Activated T-helper 17 cell treated with anti-CD3 and anti-CD28 coated beads, Interleukin-2, amount 50 U/mL, for 72 hours (primary cell): Measurements from ENCODE around the gene MIA3. TPM values are rescaled to one million over a fixed set of nuclear protein-coding genes. Genes with fewer than 3 reads are reported as not detected.
A peak's percentile ranks its signal among the peaks of the same experiment; 100 is the strongest.

Experiments
- ATAC-seq: fragments of 150-1000 bp; cut with Tn5 transposase; replicated peaks from 2 replicates; pipeline ENCODE4 v1.10.0; 2021; ENCODE audit warnings: mild to moderate bottlenecking, moderate library complexity
- H3K27ac Mint-ChIP-seq: one replicate; pipeline ENCODE4 v1.8.0; 2022; ENCODE audit warnings: mixed read lengths
- H3K27me3 Mint-ChIP-seq: one replicate; pipeline ENCODE4 v1.8.0; 2022; ENCODE audit warnings: mixed read lengths
- H3K36me3 Mint-ChIP-seq: one replicate; pipeline ENCODE4 v1.8.0; 2022; ENCODE audit warnings: low read depth, mild to moderate bottlenecking, mixed read lengths
- H3K4me1 Mint-ChIP-seq: one replicate; pipeline ENCODE4 v1.8.0; 2022; ENCODE audit warnings: mixed read lengths
- H3K4me3 Mint-ChIP-seq: one replicate; pipeline ENCODE4 v1.8.0; 2022; ENCODE audit warnings: mild to moderate bottlenecking, mixed read lengths
- H3K9me3 Mint-ChIP-seq: one replicate; pipeline ENCODE4 v1.8.0; 2022; ENCODE audit warnings: mixed read lengths
- total RNA-seq, 2 donors: library from RNA; stranded (reverse); gene quantifications; one replicate each; pipeline ENCODE4 v1.2.3, GENCODE V29; 2022

The MIA3 gene
- total RNA-seq, 2 donors from 2014 or later = 31.2 to 32.8 TPM

GRCh38 chr1:222631611-222632208 is 13.8 kb downstream of the MIA3 start:
- ATAC-seq = no peak
- H3K27me3 Mint-ChIP-seq = no peaks in the 10 kb centered on the region
- no peaks in the 10 kb centered on the region for H3K9me3 Mint-ChIP-seq
- H3K4me3 Mint-ChIP-seq = no peak overlapping the region
- peaks cover 86% of the 10 kb centered on the region for H3K36me3 Mint-ChIP-seq
- H3K27ac Mint-ChIP-seq = no peak overlapping the region
- H3K4me1 Mint-ChIP-seq = peaks cover 6% of the 10 kb centered on the region

- Mint-ChIP-seq H3K27ac (no peak overlapping the region), H3K4me3 (no peak overlapping the region), H3K36me3 (peaks cover 86% of the 10 kb centered on the region), H3K4me1 (peaks cover 6% of the 10 kb centered on the region), H3K9me3 (no peaks in the 10 kb centered on the region), H3K27me3 (no peaks in the 10 kb centered on the region)
- no peak for ATAC-seq
These were observed 14.9 kb downstream of the MIA3 start for GRCh38 chr1:222632749-222633148.

- no peaks in the 10 kb centered on the region for H3K9me3 Mint-ChIP-seq
- no peaks in the 10 kb centered on the region for H3K27me3 Mint-ChIP-seq
- ATAC-seq = peak; percentile 71
- peaks cover 6% of the 10 kb centered on the region for H3K4me1 Mint-ChIP-seq
- peaks cover 86% of the 10 kb centered on the region for H3K36me3 Mint-ChIP-seq
- H3K4me3 Mint-ChIP-seq = no peak overlapping the region
- no peak overlapping the region for H3K27ac Mint-ChIP-seq
These were observed 16.5 kb downstream of the MIA3 start for GRCh38 chr1:222634180-222635013.

GRCh38 chr1:222641269-222641948 is 23.5 kb downstream of the MIA3 start:
- Mint-ChIP-seq H3K9me3 (no peaks in the 10 kb centered on the region), H3K36me3 (peaks cover 55% of the 10 kb centered on the region), H3K4me1 (peaks cover 10% of the 10 kb centered on the region), H3K27me3 (no peaks in the 10 kb centered on the region), H3K4me3 (no peak overlapping the region), H3K27ac (no peak overlapping the region)
- ATAC-seq = no peak

GRCh38 chr1:222642468-222642867 is 24.6 kb downstream of the MIA3 start:
- ATAC-seq = no peak
- no peaks in the 10 kb centered on the region for H3K27me3 Mint-ChIP-seq

GRCh38 chr1:222643606-222643937 is 25.7 kb downstream of the MIA3 start:
- Mint-ChIP-seq H3K27me3 (no peaks in the 10 kb centered on the region), H3K36me3 (peaks cover 53% of the 10 kb centered on the region), H3K4me3 (peak overlapping the region; percentile 94), H3K4me1 (peaks cover 10% of the 10 kb centered on the region), H3K9me3 (no peaks in the 10 kb centered on the region), H3K27ac (peak overlapping the region; percentile 96)
- no peak for ATAC-seq

More at GRCh38 chr1:222642468-222642867, 24.6 kb downstream of the MIA3 start:
- Mint-ChIP-seq H3K4me3 (peak overlapping the region; percentile 26), H3K9me3 (no peaks in the 10 kb centered on the region), H3K4me1 (peaks cover 10% of the 10 kb centered on the region), H3K36me3 (peaks cover 55% of the 10 kb centered on the region), H3K27ac (peak overlapping the region; percentile 41)

GRCh38 chr1:222643938-222644635 is 26.2 kb downstream of the MIA3 start:
- peak; percentile 99 for ATAC-seq
- H3K27me3 Mint-ChIP-seq = no peaks in the 10 kb centered on the region
- H3K4me1 Mint-ChIP-seq = peaks cover 10% of the 10 kb centered on the region
- peak overlapping the region; percentile 94 for H3K4me3 Mint-ChIP-seq
- peak overlapping the region; percentile 96 for H3K27ac Mint-ChIP-seq
- H3K9me3 Mint-ChIP-seq = no peaks in the 10 kb centered on the region
- H3K36me3 Mint-ChIP-seq = peaks cover 53% of the 10 kb centered on the region

GRCh38 chr1:222644636-222644980 is 26.7 kb downstream of the MIA3 start:
- Mint-ChIP-seq H3K27ac (peak overlapping the region; percentile 96), H3K4me1 (peaks cover 10% of the 10 kb centered on the region), H3K36me3 (peaks cover 51% of the 10 kb centered on the region), H3K9me3 (no peaks in the 10 kb centered on the region), H3K27me3 (no peaks in the 10 kb centered on the region), H3K4me3 (peak overlapping the region; percentile 94)
- ATAC-seq = no peak

GRCh38 chr1:222652676-222653075 is 34.8 kb downstream of the MIA3 start:
- H3K27ac Mint-ChIP-seq = peak overlapping the region; percentile 81
- no peaks in the 10 kb centered on the region for H3K9me3 Mint-ChIP-seq
- H3K27me3 Mint-ChIP-seq = no peaks in the 10 kb centered on the region
- H3K4me1 Mint-ChIP-seq = peaks cover 44% of the 10 kb centered on the region
- H3K36me3 Mint-ChIP-seq = peaks cover 96% of the 10 kb centered on the region
- peak overlapping the region; percentile 59 for H3K4me3 Mint-ChIP-seq
- ATAC-seq = no peak

- H3K9me3 Mint-ChIP-seq = no peaks in the 10 kb centered on the region
- peak; percentile 93 for ATAC-seq
These were observed 35.4 kb downstream of the MIA3 start for GRCh38 chr1:222653178-222653827.

GRCh38 chr1:222654849-222655248 is 37.0 kb downstream of the MIA3 start:
- Mint-ChIP-seq H3K36me3 (peaks cover 100% of the 10 kb centered on the region), H3K4me3 (peak overlapping the region; percentile 59), H3K9me3 (no peaks in the 10 kb centered on the region), H3K4me1 (peaks cover 44% of the 10 kb centered on the region), H3K27ac (peak overlapping the region; percentile 81), H3K27me3 (no peaks in the 10 kb centered on the region)
- peak; percentile 75 for ATAC-seq

More at GRCh38 chr1:222653178-222653827, 35.4 kb downstream of the MIA3 start:
- H3K4me3 Mint-ChIP-seq = peak overlapping the region; percentile 59
- peaks cover 96% of the 10 kb centered on the region for H3K36me3 Mint-ChIP-seq
- peaks cover 44% of the 10 kb centered on the region for H3K4me1 Mint-ChIP-seq
- H3K27me3 Mint-ChIP-seq = no peaks in the 10 kb centered on the region
- peak overlapping the region; percentile 81 for H3K27ac Mint-ChIP-seq

- no peaks in the 10 kb centered on the region for H3K27me3 Mint-ChIP-seq
These were observed 38.7 kb downstream of the MIA3 start for GRCh38 chr1:222656391-222657155.

GRCh38 chr1:222657899-222658298 is 40.0 kb downstream of the MIA3 start:
- no peak overlapping the region for H3K4me3 Mint-ChIP-seq
- H3K27me3 Mint-ChIP-seq = no peaks in the 10 kb centered on the region
- H3K4me1 Mint-ChIP-seq = peaks cover 33% of the 10 kb centered on the region
- ATAC-seq = no peak
- H3K9me3 Mint-ChIP-seq = no peaks in the 10 kb centered on the region
- peaks cover 100% of the 10 kb centered on the region for H3K36me3 Mint-ChIP-seq
- peak overlapping the region; percentile 4 for H3K27ac Mint-ChIP-seq

More at GRCh38 chr1:222656391-222657155, 38.7 kb downstream of the MIA3 start:
- peaks cover 100% of the 10 kb centered on the region for H3K36me3 Mint-ChIP-seq
- H3K9me3 Mint-ChIP-seq = no peaks in the 10 kb centered on the region
- no peak for ATAC-seq
- H3K27ac Mint-ChIP-seq = peak overlapping the region; percentile 81
- H3K4me1 Mint-ChIP-seq = peaks cover 44% of the 10 kb centered on the region
- H3K4me3 Mint-ChIP-seq = no peak overlapping the region
